HepG2 (cell line): ENCODE results near the gene ITCH. TPM values are rescaled to one million over a fixed set of nuclear protein-coding genes. Genes with fewer than 3 reads are reported as not detected.

Source experiments
- ARHGAP35 ChIP-seq: sonication (generic); formaldehyde crosslinking; IDR thresholded peaks from 2 replicates; pipeline ENCODE4 v1.9.0; 2022; ENCODE audit warnings: mild to moderate bottlenecking, inconsistent platforms, moderate library complexity, missing genetic modification reagents, borderline replicate concordance
- BATF2 ChIP-seq: sonication (generic); formaldehyde crosslinking; IDR thresholded peaks from 2 replicates; pipeline ENCODE4 v1.8.0; 2022; ENCODE audit warnings: mild to moderate bottlenecking, missing genetic modification reagents, moderate library complexity
- CEBPZ ChIP-seq: IDR thresholded peaks from 2 replicates; pipeline ENCODE4 v1.6.1; 2012; ENCODE audit warnings: low read length, improper control_type of control experiment
- ETV5 ChIP-seq: IDR thresholded peaks from 2 replicates; pipeline ENCODE4 v1.6.1; 2018; ENCODE audit warnings: missing biosample characterization, missing genetic modification reagents, inconsistent platforms, borderline replicate concordance
- HMG20A ChIP-seq: IDR thresholded peaks from 2 replicates; pipeline ENCODE4 v1.6.1; 2016; ENCODE audit warnings: borderline replicate concordance
- KLF15 ChIP-seq: sonication (generic); formaldehyde crosslinking; IDR thresholded peaks from 2 replicates; pipeline ENCODE4 v1.8.1; 2023; ENCODE audit warnings: borderline replicate concordance, mild to moderate bottlenecking, inconsistent platforms, missing genetic modification reagents, mixed read lengths
- MEIS2 ChIP-seq: sonication (generic); formaldehyde crosslinking; IDR thresholded peaks from 2 replicates; pipeline ENCODE4 v1.9.0; 2021; ENCODE audit warnings: mild to moderate bottlenecking, missing genetic modification reagents
- SATB2 ChIP-seq: sonication (generic); formaldehyde crosslinking; IDR thresholded peaks from 2 replicates; pipeline ENCODE4 v1.5.0; 2020; ENCODE audit warnings: missing genetic modification reagents
- SETDB1 ChIP-seq: sonication (generic); formaldehyde crosslinking; IDR thresholded peaks from 2 replicates; pipeline ENCODE4 v1.5.1; 2020; ENCODE audit warnings: missing genetic modification reagents, mild to moderate bottlenecking, borderline replicate concordance
- SNRNP70 ChIP-seq: fragments of 200-400 bp; formaldehyde crosslinking; IDR thresholded peaks from 2 replicates; pipeline ENCODE4 v1.6.1; 2017; ENCODE audit warnings: mild to moderate bottlenecking, low read depth, low read length, moderate library complexity
- SP4 ChIP-seq: sonication (generic); formaldehyde crosslinking; IDR thresholded peaks from 2 replicates; pipeline ENCODE4 v1.8.1; 2023; ENCODE audit warnings: mild to moderate bottlenecking, missing genetic modification reagents
- ZBTB33 ChIP-seq: sonication (generic); formaldehyde crosslinking; IDR thresholded peaks from 2 replicates; pipeline ENCODE4 v1.4.0; 2020; ENCODE audit warnings: missing genetic modification reagents
- ZFYVE20 ChIP-seq: sonication (generic); formaldehyde crosslinking; IDR thresholded peaks from 2 replicates; pipeline ENCODE4 v1.8.0; 2023; ENCODE audit warnings: low read depth, mild to moderate bottlenecking, moderate library complexity, missing genetic modification reagents, borderline replicate concordance
- ZNF207 ChIP-seq: fragments of 450-650 bp; IDR thresholded peaks from 2 replicates; pipeline ENCODE4 v1.6.1; 2016; ENCODE audit warnings: antibody characterized with exemption, borderline replicate concordance
- ZNF251 ChIP-seq: sonication (generic); formaldehyde crosslinking; IDR thresholded peaks from 2 replicates; pipeline ENCODE4 v1.9.0; 2021; ENCODE audit warnings: mild to moderate bottlenecking, missing genetic modification reagents
- ZNF253 ChIP-seq: sonication (generic); formaldehyde crosslinking; IDR thresholded peaks from 2 replicates; pipeline ENCODE4 v1.8.0; 2022; ENCODE audit warnings: mild to moderate bottlenecking, missing genetic modification reagents, borderline replicate concordance
- ZNF317 ChIP-seq: sonication (generic); formaldehyde crosslinking; IDR thresholded peaks from 2 replicates; pipeline ENCODE4 v1.5.0; 2020; ENCODE audit warnings: mild to moderate bottlenecking, missing genetic modification reagents
- polyA plus RNA-seq, 8 experiments: library from polyadenylated mRNA; depleted of rRNA in 3 of 8; stranded (reverse) in 7 of 8; unstranded in 1 of 8; fragments of >200 nt; fragmentation: Illumina TruSeq in 4 of 8; extraction: Trizol in 4 of 8; gene quantifications; 2 replicates each; pipeline versions ENCODE4 v1.2.1 to v1.2.3, GENCODE V29; 2011 to 2016; ENCODE audit warnings: low read depth in 4 of 8, missing spikeins in 1 of 8, mixed read lengths in 1 of 8; ENCODE audit not compliant: insufficient read depth in 1 of 8
- total RNA-seq, 5 experiments: library from RNA; depleted of rRNA; stranded (reverse); fragments of >200 nt; fragmentation: Illumina TruSeq; extraction: Trizol; gene quantifications; 2 replicates each; pipeline ENCODE4 v1.2.3, GENCODE V29; 2016; ENCODE audit warnings: low read depth in 1 of 5

ITCH gene
- total and polyA plus RNA-seq, 2 of the 13 experiments (the other 11 are each of a cell fraction or from before 2014, with no cell fraction given), result 20.5 to 112 TPM

- TF ChIP-seq ZNF251 (0 out of 2 replicates have a peak, but pooled peaks have one; percentile 76), ZNF207 (no peak), HMG20A (CRISPR knock-in tag) (no peak), CEBPZ (no peak), ARHGAP35 (no peak), SNRNP70 (no peak), MEIS2 (CRISPR knock-in tag) (0 out of 2 replicates have a peak, but pooled peaks have one; percentile 76), ETV5 (CRISPR knock-in tag) (no peak), SATB2 (no peak), ZFYVE20 (CRISPR knock-in tag) (no peak), KLF15 (CRISPR knock-in tag) (no peak), ZNF317 (CRISPR knock-in tag) (no peak), ZBTB33 (CRISPR knock-in tag) (no peak), SETDB1 (no peak), ZNF253 (no peak), SP4 (CRISPR knock-in tag) (peak; percentile 53; the same call in 1 of the 2 replicates), BATF2 (CRISPR knock-in tag) (no peak)
Measured at GRCh38 chr20:34515484-34516246, 152.6 kb downstream of the ITCH start (continued).
